Neural cell (in vitro differentiated cells): ENCODE data around the gene LGALS14.

Experiments
- CTCF ChIP-seq: fragments of 450-650 bp; IDR thresholded peaks from 2 replicates; pipeline ENCODE4 v1.5.1; 2014; ENCODE audit warnings: antibody characterized with exemption, mild to moderate bottlenecking, moderate library complexity; ENCODE audit not compliant: poor library complexity, severe bottlenecking
- EP300 ChIP-seq: fragments of 450-650 bp; conservative IDR thresholded peaks from 2 replicates; pipeline ENCODE4 v1.6.1; 2014; ENCODE audit warnings: antibody characterized with exemption, mild to moderate bottlenecking, moderate library complexity; ENCODE audit not compliant: poor library complexity, severe bottlenecking
- EZH2 ChIP-seq: fragments of 200-600, 300-800 bp; shearing (Covaris generic), sonication (generic); IDR thresholded peaks from 2 replicates; pipeline ENCODE4 v1.6.1; 2014; ENCODE audit warnings: antibody characterized with exemption, low read length, borderline replicate concordance, mild to moderate bottlenecking; ENCODE audit not compliant: insufficient read depth, poor library complexity, severe bottlenecking
- MXI1 ChIP-seq: fragments of 450-650 bp; conservative IDR thresholded peaks from 2 replicates; pipeline ENCODE4 v1.6.1; 2014; ENCODE audit warnings: antibody characterized with exemption, mild to moderate bottlenecking; ENCODE audit not compliant: poor library complexity, severe bottlenecking
- POLR2AphosphoS5 ChIP-seq: IDR thresholded peaks from 2 replicates; pipeline ENCODE4 v1.6.1; 2012
- RAD21 ChIP-seq: fragments of 450-650 bp; conservative IDR thresholded peaks from 2 replicates; pipeline ENCODE4 v1.6.1; 2014; ENCODE audit warnings: antibody characterized with exemption, mild to moderate bottlenecking, moderate library complexity
- SMC3 ChIP-seq: fragments of 450-650 bp; conservative IDR thresholded peaks from 2 replicates; pipeline ENCODE4 v1.6.1; 2014; ENCODE audit warnings: antibody characterized with exemption, mild to moderate bottlenecking, moderate library complexity; ENCODE audit not compliant: poor library complexity
- TF ChIP-seq, protein P1 (sequence below): IDR thresholded peaks from 2 replicates; pipeline ENCODE4 v1.6.1; 2012; ENCODE audit warnings: borderline replicate concordance

DNA sequence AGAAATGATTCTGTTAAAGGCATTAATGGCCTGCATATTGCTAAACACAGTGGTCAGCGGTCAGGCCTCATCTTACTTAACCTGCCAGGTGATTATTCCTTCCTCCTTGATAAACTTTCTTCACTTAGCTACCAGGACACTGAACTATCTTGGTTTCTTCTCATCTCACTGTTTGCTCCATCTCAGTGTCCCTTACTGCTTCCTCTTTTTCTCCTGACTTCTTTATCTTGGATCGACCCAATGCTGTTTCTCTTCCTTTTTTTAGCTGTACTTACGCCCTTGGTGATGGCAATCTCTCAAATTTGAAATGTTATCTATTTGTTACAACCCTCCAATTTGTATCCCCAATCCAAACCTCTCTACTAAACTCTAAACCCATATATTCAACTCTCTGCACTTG, 41.4 kb downstream of the LGALS14 start:
- TF ChIP-seq CTCF = no peak
- TF ChIP-seq POLR2AphosphoS5 = no peak
- TF ChIP-seq EP300 = no peak
- TF ChIP-seq, protein P1, sequence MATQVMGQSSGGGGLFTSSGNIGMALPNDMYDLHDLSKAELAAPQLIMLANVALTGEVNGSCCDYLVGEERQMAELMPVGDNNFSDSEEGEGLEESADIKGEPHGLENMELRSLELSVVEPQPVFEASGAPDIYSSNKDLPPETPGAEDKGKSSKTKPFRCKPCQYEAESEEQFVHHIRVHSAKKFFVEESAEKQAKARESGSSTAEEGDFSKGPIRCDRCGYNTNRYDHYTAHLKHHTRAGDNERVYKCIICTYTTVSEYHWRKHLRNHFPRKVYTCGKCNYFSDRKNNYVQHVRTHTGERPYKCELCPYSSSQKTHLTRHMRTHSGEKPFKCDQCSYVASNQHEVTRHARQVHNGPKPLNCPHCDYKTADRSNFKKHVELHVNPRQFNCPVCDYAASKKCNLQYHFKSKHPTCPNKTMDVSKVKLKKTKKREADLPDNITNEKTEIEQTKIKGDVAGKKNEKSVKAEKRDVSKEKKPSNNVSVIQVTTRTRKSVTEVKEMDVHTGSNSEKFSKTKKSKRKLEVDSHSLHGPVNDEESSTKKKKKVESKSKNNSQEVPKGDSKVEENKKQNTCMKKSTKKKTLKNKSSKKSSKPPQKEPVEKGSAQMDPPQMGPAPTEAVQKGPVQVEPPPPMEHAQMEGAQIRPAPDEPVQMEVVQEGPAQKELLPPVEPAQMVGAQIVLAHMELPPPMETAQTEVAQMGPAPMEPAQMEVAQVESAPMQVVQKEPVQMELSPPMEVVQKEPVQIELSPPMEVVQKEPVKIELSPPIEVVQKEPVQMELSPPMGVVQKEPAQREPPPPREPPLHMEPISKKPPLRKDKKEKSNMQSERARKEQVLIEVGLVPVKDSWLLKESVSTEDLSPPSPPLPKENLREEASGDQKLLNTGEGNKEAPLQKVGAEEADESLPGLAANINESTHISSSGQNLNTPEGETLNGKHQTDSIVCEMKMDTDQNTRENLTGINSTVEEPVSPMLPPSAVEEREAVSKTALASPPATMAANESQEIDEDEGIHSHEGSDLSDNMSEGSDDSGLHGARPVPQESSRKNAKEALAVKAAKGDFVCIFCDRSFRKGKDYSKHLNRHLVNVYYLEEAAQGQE = no peak
- no peak for TF ChIP-seq EZH2
- TF ChIP-seq RAD21 = no peak
- no peak for TF ChIP-seq SMC3
- TF ChIP-seq MXI1 = no peak
